ENCODE results near the gene DNAH7.

DNA sequence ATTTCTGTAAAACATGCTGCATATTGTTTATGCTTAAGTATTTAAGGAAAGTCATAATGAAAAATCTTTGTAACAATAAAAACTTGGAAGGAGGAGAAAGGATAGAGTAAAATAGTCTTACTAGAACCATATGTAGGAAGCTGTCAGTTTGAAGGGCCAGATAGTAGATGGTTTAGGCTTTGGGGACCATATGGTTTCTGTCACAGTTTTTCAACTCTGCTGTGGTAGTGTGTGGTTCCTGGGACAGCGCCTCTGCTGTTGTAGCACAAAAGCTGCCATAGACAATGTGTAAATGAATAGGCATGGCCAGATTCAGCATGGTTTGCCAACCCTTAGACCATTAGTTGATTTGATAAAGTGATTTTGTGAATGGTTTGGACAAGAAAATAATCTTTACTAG lies 336.1 kb downstream of the DNAH7 start:
- TF ChIP-seq EZH2 (IDR thresholded peaks at IDR 0.05; ENCODE audit: low read length, missing control alignments), result no peak
- TF ChIP-seq, protein P1, sequence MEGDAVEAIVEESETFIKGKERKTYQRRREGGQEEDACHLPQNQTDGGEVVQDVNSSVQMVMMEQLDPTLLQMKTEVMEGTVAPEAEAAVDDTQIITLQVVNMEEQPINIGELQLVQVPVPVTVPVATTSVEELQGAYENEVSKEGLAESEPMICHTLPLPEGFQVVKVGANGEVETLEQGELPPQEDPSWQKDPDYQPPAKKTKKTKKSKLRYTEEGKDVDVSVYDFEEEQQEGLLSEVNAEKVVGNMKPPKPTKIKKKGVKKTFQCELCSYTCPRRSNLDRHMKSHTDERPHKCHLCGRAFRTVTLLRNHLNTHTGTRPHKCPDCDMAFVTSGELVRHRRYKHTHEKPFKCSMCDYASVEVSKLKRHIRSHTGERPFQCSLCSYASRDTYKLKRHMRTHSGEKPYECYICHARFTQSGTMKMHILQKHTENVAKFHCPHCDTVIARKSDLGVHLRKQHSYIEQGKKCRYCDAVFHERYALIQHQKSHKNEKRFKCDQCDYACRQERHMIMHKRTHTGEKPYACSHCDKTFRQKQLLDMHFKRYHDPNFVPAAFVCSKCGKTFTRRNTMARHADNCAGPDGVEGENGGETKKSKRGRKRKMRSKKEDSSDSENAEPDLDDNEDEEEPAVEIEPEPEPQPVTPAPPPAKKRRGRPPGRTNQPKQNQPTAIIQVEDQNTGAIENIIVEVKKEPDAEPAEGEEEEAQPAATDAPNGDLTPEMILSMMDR (conservative IDR thresholded peaks at IDR 0.05 in 1 of 2, IDR thresholded peaks at IDR 0.05 in 1 of 2; ENCODE audit: low read depth in 1 of 2, low read length in 2 of 2), result peak in 1 of 2 donors; percentile 13

All from fibroblast of lung (primary cell).